Kidney tubule cell (primary cell): ENCODE results near the gene TOPAZ1.

ENCODE experiments used
- DNase-seq: peaks from one replicate; pipeline ENCODE4 v3.0.0-alpha.2; 2018; ENCODE audit warnings: low spot score

Gene TOPAZ1

DNA sequence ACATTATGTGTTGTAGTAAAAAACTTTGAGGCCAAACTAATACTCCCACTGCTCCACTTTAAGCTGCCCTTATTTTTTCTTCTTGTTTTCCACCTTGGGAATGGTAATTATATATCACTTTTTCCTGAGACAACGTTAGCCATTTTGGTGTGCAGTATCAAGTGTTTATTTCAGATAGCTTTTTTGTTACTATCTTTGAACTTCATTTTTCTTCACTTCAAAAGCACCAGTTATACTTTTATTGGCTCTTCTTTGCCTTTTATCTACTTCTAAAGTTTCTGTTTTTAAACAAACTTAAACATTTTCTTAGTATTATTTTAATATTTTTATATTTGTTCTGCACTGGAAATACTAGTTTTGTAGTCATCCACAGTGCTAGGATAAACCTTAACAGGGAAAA lies 6.5 kb downstream of the TOPAZ1 start:
- no peak for DNase-seq

DNA sequence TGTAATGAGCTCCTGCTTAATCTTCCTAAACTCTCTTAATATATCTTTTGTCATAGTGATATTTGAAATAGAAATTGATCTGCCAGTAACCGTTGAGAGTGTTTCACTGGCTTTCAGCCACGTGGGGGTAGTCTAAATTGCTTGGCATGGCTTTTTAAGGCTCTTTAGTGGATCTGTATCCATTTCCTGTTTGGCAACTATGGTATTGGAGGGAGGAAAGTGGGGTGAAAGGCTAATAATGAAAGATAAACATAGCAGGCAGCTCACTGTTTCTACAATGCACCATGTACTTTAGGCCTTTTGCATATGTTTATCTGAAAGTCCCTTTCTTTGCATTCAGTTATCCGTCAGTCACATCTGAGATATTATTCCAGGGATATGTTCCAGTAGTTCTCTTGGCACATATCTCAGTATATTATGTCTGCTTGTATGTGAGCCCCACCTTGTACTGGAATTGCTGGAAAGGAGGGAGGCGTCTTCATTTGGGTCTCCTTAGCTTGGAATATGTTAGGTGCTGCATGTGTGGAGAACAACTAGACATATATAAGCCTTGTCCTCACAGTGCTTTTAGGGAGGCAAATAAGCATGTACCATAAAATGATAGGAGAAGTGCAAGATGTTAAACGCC lies 10.8 kb downstream of the TOPAZ1 start:
- DNase-seq, result no peak

DNA sequence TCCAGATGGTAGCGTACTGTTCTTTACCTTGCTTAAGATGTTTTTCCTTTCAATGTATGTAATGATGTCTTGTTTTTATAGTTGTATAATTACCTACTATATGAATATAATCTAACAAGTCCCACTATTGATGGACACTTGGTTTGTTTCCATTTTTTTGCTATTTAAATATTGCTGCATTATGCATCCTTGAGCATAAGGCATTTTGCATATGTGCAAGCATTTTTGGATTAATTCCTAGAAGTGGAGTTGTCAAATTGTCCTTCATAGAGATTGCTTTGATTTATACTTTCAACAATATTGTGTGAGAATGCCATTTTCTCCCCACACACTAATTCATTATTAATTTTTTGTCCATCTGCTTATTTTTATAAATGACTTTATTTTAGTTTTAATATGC lies 17.7 kb downstream of the TOPAZ1 start:
- no peak for DNase-seq

DNA sequence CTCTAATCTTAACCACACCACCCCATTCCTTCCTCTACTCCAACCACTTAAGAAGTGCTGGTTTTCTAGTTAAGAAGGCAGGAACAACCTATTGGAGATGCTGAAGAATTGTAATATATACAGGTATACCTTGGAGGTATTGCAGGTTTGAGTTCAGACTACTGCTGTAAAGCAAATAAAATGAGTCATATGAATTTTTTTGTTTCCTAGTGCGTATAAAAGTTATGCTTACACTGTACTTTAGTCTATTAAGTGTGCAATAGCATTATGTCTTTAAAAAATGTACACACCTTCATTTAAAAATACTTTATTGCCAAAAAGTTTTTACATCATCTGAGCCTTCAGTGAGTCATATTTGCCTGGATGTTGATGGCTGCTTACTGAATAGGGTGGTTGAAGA lies 22.5 kb downstream of the TOPAZ1 start:
- no peak for DNase-seq

DNA sequence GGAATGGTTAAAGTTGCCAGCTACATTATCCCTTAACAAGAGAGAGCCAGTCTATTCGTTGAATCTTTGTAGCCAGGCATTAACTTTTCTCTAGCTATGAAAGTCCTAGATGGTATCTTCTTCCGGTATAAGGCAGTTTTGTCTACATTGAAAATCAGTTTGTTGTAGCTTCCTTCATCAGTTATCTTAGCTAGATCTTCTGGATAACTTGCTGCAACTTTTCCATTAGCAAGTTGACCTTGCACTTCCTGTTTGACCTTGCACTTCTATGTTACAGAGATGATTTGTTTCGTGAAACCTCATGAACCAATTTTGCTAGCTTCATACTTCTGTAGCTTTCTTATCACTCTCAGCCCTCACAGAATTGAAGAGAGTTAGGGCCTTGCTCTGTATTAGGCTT lies 24.1 kb downstream of the TOPAZ1 start:
- no peak for DNase-seq

DNA sequence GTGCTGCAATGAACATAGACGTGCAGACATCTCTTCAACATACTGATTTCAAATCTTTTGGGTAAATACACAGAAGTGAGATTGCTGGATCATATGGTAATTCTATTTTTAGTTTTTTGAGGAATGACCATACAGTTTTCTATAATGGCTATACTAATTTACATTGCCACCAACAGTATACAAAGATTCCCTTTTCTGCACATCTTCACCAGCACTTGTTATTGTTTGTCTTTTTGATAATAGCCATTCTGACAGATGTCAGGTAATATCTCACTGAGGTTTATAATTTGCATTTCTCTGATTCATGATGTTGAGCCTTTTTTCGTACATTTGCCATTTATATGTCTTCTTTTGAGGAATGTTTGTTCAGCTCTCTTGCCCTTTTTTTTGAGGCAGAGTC lies 30.5 kb downstream of the TOPAZ1 start:
- DNase-seq, result no peak

DNA sequence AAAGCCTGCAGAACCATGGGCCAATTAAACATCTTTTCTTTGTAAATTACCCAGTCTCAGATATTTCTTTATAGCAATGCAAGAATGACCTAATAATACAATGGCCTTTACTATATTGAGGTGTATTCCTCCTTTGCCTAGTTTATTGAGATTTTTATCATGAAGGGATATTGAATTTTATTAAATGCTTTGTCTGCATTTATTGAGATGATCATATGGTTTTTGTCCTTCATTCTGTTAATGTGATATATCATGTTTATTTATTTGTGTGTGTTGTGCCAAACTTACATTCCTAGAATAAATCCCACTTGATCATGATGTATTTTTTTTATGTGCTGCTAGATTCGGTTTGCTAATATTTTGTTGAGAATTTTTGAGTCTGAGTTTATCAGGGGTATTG lies 36.2 kb downstream of the TOPAZ1 start:
- no peak for DNase-seq

DNA sequence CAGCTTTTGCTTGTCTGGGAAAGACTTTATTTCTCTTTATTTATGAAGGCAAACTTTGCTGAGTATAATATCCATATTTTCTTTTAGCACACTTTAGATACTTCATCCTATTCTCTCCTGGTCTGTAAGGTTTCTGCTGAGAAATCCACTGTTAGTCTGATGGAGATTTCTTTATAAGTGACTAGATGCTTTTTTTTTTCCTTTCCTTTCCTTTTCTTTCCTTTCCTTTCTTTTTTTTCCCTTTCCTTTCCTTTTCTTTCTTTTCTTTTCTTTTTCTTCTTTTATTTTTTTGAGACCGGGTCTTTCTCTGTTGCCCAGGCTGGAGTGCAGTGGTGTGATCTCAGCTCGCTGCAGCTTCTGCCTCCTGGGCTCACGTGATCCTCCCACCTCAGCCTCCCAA lies 38.4 kb downstream of the TOPAZ1 start:
- no peak for DNase-seq

DNA sequence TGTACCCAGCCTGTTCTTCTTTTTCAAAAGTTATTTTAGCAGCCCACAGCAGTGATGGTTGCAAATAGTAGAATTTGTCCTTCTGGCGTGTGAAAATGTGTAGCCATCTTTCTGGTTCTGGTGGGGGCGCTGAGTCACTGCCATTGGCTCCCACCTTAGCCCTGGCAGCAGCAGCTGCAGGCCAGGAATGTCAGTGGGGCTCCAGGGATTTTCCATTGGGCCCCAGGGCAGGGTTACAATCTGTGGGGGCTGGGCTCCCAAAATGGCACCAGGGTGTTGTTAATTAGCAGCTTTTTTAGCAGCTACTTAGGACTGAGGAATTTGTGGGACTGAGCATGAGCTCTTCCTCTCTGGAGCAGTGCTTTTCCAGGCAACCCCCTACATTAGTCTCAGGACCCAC lies 38.9 kb downstream of the TOPAZ1 start:
- DNase-seq, result no peak

DNA sequence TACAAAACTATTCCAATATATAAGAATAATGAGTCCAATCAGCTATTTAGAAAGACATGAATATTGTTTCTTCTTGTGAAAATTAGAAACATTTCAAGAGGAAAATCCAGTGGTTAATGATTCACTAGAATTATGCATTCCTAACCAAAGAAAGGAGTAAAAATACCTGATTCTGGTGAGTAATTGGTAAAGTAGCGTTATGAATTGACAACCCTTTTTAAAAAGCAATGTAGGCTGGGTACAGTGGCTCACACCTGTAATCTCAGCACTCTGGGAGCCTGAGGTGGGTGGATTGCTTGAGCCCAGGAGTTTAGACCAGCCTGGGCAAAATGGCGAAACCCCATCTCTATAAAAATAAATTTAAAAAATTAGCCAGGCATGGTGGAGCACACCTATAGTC lies 43.3 kb downstream of the TOPAZ1 start:
- DNase-seq, result peak; percentile 51

DNA sequence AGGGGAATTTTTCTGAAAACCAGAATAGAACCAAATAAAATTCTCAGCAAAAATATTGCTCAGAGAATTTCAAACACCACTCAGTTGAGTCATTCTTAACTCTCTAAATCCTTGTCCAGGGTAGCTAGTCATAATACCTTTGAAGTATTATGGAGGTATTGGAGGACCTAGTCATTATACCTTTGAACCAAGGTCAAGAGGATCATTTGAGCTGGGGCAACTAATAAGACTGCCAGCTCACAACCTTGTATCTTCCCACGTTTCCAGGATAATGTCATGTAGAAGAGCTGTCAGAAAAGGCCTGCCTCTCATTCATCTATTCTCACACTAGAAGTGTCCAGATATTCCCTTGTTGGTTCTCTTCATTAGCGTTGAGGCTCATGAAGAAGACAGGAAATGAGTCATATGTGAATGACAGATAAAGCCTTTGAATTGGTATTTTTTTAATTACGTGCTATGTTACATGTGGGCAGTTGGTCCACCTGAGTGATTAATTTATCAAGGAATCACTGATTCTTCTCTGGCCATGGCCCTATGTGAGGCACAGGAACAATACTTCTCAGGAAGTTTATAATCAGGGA lies 48.3 kb downstream of the TOPAZ1 start:
- peak; percentile 15 for DNase-seq

DNA sequence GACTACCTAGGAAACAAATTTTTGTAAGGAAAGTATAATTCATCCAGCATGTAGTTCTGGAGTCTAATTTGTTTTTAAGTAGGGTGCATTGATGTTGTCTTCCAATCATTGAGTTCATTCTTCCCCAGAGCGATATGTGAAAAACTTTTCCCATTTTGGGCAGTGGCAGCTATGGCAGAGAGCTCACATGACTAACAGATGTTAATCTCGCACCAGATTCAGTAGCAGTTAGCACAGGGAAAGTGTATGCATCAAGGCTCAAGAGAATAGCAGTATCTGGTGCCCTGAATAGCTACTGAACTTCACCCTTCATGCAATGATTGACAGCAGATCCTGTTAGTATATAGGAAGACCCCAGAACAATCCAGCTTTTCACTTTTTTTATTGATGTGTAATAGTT lies 50.6 kb downstream of the TOPAZ1 start:
- no peak for DNase-seq

DNA sequence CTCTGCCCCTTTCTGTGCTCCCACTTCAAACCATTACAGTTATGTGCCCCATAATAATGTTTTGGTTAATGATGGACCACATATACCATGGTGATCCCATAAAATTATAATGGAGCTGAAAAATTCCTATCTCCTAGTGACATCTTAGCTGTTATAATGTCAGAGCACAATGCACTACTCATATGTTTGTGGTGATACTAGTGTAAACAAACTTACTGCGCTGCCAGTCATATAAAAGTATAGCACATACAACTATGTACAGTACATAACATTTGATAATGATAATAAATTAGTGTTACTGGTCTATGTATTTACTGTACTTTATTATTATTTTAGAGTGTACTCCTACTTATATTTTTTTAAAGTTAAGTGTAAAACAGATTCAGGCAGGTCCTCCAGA lies 51.3 kb downstream of the TOPAZ1 start:
- no peak for DNase-seq

DNA sequence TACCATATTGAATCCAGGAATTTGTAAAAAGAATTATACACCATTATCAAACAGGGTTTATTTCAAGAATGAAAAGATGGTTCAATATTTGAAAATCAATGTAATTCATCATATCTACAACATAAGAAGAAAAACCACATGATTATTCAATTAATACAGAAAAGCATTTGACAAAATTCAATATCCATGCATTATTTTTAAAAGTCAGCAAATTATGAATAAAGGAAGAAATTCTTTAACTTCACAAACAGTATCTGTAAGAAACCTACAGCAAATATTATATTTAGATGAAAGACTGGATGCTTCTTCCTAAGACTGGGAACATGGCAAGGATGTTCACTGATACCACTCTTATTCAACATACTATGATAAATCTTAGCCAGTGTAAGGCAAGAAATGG lies 55.6 kb downstream of the TOPAZ1 start:
- no peak for DNase-seq

DNA sequence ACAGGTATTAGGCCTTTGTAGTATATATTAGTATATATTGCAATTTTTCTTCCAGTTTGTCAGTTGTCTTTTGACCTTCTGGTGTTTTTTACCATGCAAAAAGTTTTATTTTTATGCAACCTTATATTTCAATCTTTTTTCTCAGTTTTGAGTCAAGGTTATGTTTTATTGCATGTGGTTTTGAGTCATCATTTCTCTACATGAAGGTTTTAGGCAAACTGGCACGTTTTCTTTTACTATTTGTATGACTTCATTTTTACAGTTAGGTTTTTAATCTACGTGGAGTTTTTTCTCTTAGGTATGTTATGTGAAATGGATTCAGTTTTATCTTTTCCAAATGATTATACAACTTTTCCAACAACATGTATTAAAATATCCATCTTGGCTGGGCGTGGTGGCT lies 60.1 kb downstream of the TOPAZ1 start:
- no peak for DNase-seq

DNA sequence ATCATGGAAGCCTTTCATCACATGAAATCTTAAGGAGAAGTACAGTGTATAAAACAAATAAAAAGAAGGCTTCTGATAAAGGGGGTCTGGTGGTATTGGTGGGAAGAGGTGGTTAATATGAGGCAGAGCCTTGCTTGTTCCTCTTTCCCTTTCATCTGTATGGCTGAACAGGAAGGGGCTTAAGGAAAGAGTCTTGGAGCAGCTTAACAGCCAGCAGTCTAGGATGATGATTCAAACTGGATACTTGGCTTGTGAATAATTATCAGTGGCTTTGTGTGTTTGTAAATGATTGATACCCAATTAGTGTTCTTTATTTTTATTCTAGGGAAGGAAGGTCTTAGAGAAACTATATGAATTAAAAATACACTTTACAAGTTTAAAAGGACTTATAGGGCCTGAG lies 67.8 kb downstream of the TOPAZ1 start:
- peak; percentile 83 for DNase-seq

DNA sequence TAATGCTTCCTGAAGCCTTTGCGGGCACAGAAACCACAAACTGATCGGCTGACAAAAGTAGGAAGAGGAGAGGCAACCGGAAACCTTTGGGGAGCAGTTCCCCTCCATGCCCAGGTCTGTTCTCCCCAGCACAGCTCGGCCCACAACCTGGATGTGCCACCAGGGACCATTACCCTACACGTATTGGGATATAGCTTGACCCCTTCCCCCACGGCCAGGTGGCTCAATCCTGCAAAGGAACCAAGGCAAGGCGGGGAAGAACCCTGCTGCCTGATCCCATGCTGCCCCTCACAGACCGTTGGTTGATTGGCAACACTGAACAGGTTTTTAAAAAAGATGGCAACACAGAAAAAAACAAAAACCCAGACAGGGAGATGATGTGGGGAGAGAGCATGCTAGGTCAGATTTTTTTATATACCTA lies 77.2 kb downstream of the TOPAZ1 start:
- DNase-seq, result peak; percentile 5

DNA sequence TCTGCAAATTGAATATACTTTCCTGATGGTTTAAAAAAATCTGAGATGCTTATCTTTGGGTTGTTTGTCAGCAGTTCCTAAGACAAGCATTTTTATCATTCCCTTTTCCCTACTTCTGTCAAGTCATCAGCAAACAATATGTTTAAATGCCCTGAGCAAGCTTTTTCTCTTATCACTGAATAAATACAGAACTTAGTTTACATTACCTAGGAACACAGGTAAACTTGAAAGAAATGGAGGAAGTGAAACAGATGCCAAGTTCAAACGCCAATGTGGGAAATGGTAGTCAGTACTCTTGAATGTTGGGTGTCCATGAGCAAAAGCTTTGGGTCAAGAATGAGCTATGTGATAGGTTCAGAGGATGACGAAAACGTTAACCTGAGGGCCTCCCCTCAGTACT lies 79.6 kb downstream of the TOPAZ1 start:
- no peak for DNase-seq

DNA sequence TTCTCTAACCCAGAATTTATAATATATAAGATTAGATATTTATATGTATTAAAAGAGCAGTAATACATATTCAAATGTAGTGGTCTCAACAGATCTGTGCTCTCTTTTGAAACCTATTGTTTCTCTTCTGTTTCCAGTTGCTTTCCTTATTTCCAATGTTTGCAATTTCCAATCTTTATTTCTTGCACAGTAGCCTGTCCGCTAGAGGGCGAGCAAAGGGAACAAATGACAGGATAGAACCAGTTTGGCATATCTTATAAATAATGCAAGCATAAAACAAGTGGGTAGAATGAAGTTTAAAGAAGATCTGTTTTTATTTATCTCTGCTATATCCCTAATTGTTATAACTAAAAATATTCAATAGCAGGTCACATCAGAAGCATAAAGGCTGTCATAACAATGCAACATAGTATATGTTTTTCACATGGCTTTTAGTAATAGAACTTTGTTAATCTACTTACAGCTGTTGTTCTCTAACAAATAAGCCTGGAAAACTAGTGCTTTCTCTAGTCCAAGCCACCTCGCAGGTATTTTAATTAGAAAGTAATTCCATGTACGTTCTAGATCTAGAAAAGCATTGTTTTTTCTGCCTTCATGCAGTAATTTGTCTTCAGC lies 81.8 kb downstream of the TOPAZ1 start:
- DNase-seq, result peak; percentile 61

DNA sequence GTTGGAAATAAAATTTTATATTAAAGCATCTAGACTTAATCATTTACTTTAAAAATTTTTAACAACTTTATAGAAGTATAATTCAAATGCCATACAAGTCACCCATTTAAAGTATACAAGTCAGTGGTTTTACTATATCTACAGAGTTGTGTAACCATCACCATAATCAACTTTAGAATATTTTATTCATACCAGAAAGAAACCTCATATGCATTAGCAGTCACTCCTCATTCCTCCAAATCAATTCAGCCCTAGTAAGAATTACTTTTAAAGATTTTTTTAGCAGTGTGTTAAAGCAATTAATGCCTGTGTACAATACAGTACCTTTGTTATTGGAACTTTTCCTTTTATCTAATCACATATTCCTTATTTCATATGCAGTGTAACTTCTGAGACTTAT lies 82.9 kb downstream of the TOPAZ1 start:
- no peak for DNase-seq

DNA sequence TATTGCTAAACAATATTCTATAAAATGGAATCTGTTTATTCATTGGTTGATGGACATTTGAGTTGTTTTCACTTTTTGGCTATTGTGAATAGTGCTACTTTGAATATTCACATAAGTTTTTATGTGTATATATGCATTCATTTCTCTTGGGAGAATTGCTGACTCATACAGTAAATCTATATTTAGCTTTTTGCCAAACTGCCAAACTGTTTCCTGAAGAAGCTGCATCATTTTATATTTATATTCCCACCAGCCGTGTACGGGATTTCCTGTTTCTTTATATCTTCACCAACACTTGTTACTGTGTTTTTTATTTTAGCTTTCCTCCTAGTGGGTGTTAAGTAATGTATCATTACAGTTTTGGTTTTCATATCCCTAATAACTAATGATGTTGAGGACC lies 84.3 kb downstream of the TOPAZ1 start:
- DNase-seq, result no peak

DNA sequence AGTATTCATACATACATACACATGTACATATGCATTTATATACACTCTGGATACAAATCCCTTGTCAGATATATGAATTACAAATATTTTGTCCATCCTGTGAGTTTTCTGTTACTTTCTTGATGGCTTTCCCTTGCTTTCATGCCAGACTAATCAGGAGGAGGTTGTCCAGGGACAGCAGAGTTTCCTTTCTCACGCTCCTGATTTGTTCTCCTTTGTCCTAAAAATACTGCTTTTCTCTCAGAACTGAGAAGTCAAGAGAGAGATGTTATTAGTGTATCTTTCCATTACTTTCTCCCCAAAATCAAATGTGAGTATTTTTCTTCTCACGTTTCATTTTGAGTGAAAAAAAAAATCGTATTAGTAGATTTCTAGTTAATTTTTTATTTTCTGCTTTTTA lies 84.8 kb downstream of the TOPAZ1 start:
- no peak for DNase-seq

DNA sequence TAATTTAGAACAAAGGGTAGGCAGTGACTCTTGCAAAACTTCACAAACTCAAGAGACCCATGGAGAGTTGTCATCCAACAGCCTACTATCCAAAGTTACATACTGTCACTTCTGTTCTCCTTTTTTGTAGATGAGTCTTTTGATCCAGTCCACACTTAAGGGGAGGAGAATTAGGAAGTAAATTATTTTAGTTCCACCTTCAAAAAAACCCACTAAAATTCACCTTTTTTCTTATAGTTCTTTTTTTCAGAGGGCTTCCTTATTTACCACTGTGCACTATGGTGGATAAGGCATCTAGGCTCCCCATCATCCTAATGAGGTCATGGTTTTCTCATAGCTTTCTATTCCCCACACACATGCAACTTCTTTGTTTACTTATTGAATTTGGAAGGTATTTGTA lies 88.3 kb downstream of the TOPAZ1 start:
- no peak for DNase-seq

DNA sequence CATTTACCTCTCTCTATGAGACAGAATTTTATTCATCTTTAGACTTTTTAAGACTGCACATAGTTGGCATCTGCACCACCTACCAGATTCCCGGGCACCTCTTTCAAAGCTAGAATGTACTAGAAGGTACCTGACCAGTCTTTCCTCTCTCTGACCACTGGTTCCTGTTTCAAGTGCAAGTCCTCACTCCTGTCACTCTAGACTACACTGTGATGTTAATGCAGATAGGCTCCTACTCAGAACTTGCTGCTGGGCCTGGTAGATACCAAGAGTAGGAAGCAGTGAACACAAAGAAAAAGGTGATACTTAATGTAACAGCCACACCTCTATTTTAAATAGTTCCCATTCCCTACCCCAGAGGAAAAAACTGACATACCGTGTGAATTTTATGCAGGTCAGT lies 88.8 kb downstream of the TOPAZ1 start:
- no peak for DNase-seq
